Skin of body (tissue), 2 donors: ENCODE measurements around the gene SPOUT1. TPM values are rescaled to one million over a fixed set of nuclear protein-coding genes. Genes with fewer than 3 reads are reported as not detected.

Source experiments
- DNase-seq: peaks from one replicate; lab custom pipeline; 2025; lab: John Stamatoyannopoulos, UW
- total RNA-seq: library from RNA; depleted of rRNA; stranded (reverse); fragments of >200 nt; gene quantifications from one replicate; pipeline ENCODE4 v1.2.3, GENCODE V29; 2014

Gene SPOUT1
- total RNA-seq, 1 donor from 2014 or later: 10.6 TPM

DNA sequence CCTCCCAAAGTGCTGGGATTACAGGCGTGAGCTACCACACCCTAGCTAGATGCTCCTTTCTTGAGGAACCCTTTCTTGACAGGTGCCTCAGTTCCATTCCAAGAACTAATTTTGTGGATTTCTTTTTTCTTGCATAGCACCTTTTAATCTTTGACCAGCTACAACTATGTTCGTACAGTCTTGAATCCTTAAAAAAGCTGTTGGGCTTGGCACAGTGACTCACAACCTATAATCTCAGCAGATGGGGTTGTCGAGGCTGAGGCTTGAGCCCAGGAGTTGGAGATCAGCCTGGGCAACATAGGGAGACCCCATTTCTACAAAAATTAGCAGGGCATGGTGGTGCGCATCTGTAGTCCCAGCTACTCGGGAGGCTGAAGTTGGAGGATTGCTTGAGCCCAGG lies 56.5 kb downstream of the SPOUT1 start:
- DNase-seq: no peak

DNA sequence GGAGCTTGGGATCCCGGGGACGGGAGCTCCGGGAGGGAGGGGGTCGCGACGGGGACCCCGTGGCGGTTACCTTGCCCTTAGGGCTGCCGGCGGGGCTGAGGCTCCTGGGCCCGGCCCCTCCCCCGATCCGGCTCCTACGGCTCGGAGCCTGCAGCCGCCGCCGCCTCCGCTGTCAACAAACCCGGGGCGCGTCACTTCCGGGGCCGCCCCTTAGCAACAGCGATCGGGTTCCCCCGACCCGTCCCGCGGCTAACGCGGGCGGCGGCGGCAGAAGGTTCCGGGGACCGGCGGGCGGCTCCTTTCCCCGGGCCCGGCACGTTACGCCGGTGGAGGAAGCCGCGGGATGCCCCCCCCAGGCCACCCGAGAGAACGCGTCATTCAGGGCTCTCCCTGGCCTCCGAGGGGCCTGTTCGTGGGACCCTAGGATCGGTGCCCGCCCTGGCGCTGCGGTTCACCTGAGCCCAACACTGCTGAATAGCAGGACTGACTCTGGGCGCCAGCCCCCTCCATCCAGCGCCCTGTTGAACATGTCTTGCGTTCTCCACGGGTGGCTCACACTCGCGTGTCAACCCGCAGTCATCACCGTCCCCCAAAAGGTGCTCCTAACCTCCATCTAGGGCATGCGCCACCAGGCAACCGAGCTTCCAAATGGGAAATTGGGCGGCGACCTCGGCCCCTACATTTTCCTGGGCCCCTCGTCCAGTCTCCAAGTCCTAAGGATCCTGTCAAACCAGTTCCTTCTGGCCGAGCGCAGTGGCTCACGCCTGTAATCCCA lies 57.7 kb downstream of the SPOUT1 start, which contains the start of gene ZER1:
Gene ZER1, minus strand, starts transcription at position 183 of the 775 bp plus-strand sequence. CDS start 16,362 bp downstream, outside the sequence.
- DNase-seq: peak; percentile 79

- no peak for DNase-seq
Observed at GRCh38 chr9:128771094-128771721, 58.4 kb downstream of the SPOUT1 start.

DNA sequence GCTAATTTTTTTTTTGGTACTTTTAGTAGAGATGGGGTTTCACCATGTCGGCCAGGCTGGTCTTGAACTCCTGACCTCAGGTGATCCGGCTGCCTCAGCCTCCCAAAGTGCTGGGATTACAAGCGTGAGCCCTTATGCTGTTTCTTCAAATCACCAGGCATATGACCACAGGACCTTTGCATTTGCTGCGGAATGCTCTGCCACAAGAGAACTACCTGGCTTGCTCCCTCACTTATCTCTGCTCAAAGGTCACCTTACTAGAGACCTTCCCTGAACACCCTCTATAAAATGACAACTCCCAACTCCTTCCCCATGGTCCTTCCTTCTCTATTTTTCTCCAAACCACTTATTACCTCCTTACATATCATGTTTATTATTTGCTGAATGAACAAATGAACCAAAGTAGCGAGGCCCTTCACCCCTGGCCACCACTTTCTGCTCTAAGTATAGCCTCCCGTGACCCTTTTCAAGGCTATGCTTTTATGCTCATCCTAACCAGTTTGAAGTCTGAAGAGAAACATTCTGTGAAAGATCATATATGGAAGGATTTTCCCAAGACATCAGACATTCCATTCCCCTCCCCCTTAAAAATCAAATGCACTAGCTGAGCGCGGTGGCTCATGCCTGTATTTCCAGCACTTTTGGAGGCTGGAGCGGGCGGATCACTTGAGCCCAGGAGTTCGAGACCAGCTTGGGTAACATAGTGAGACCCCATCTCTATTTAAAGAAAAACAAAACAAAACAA lies 59.1 kb downstream of the SPOUT1 start:
- DNase-seq: no peak

Other genes with a start within 250 kb of the SPOUT1 start
- gene DYNC2I2, start 172.9 kb downstream of the SPOUT1 start, total RNA-seq: 21.1 TPM
- 298 TPM for gene SET, start 140.6 kb downstream of the SPOUT1 start, total RNA-seq
- 2.0 TPM for gene PKN3, start 127.3 kb downstream of the SPOUT1 start, total RNA-seq
- 7.5 TPM for gene ZDHHC12, start 105.7 kb downstream of the SPOUT1 start, total RNA-seq
- gene ZER1, start 57.9 kb downstream of the SPOUT1 start, total RNA-seq: 18.1 TPM
- 7.1 TPM for gene TBC1D13, start 42.5 kb downstream of the SPOUT1 start, total RNA-seq
- 7.0 TPM for gene ENDOG, start 11.3 kb downstream of the SPOUT1 start, total RNA-seq
- gene KYAT1, start 52.2 kb upstream of the SPOUT1 start, total RNA-seq: 3.4 TPM
- gene LRRC8A, start 52.3 kb upstream of the SPOUT1 start, total RNA-seq: 27.5 TPM
- 13.5 TPM for gene PHYHD1, start 91.2 kb upstream of the SPOUT1 start, total RNA-seq
- gene DOLK, start 117.8 kb upstream of the SPOUT1 start, total RNA-seq: 7.8 TPM
- gene NUP188, start 117.9 kb upstream of the SPOUT1 start, total RNA-seq: 49.8 TPM
- gene SH3GLB2, start 198.5 kb upstream of the SPOUT1 start, total RNA-seq: 33.0 TPM
- 16.2 TPM for gene MIGA2, start 206.8 kb upstream of the SPOUT1 start, total RNA-seq